Suprapubic skin (tissue), 3 donors: ENCODE measurements around the gene BCAP31.

Source experiments
- CTCF ChIP-seq, 2 donors: fragments of 200-600 bp in 1 of 2; fragments of 450-650 bp in 1 of 2; sonication (generic) in 1 of 2; IDR thresholded peaks; one replicate each; pipeline ENCODE4 v1.5.1; 2016 to 2019; ENCODE audit warnings: antibody characterized with exemption in 2 of 2, mild to moderate bottlenecking in 1 of 2, moderate library complexity in 1 of 2
- EP300 ChIP-seq: sonication (generic); formaldehyde crosslinking; IDR thresholded peaks from one replicate; pipeline ENCODE4 v1.6.1; 2017; ENCODE audit warnings: antibody characterized with exemption

- no peak for TF ChIP-seq CTCF (IDR thresholded peaks at IDR 0.05)
- TF ChIP-seq EP300, result no peak
These were observed 29.4 kb downstream of the BCAP31 start for GRCh38 chrX:153694687-153695270.
